Measurements from ENCODE around the gene TMEM214.

The TMEM214 gene

GRCh38 chr2:27059141-27059820 is 26.5 kb downstream of the TMEM214 start:
- Histone ChIP-seq H3K4me1 (ENCODE audit: control insufficient read depth, low read depth, low read length) (no peaks in the 10 kb centered on the region), H3K9me3 (ENCODE audit: control insufficient read depth, low read depth, low read length) (no peaks in the 10 kb centered on the region), H3K36me3 (ENCODE audit: control insufficient read depth, low read depth, low read length) (peaks cover 46% of the 10 kb centered on the region), H3K4me3 (ENCODE audit: low read length) (no peak overlapping the region), H3K27ac (ENCODE audit: low read length) (no peak overlapping the region), H3K27me3 (ENCODE audit: control insufficient read depth, insufficient read depth, low read length) (no peaks in the 10 kb centered on the region), H3K9ac (ENCODE audit: low read length) (no peak overlapping the region)

- Histone ChIP-seq H3K4me1 (ENCODE audit: control insufficient read depth, low read depth, low read length) (no peaks in the 10 kb centered on the region), H3K27me3 (ENCODE audit: control insufficient read depth, insufficient read depth, low read length) (no peaks in the 10 kb centered on the region), H3K36me3 (ENCODE audit: control insufficient read depth, low read depth, low read length) (peaks cover 41% of the 10 kb centered on the region), H3K4me3 (ENCODE audit: low read length) (no peak overlapping the region), H3K27ac (ENCODE audit: low read length) (no peak overlapping the region), H3K9me3 (ENCODE audit: control insufficient read depth, low read depth, low read length) (no peaks in the 10 kb centered on the region), H3K9ac (ENCODE audit: low read length) (no peak overlapping the region)
Measured at GRCh38 chr2:27060323-27060722, 27.6 kb downstream of the TMEM214 start.

GRCh38 chr2:27065128-27065527 is 32.4 kb downstream of the TMEM214 start:
- Histone ChIP-seq H3K4me1 (ENCODE audit: control insufficient read depth, low read depth, low read length) (no peaks in the 10 kb centered on the region), H3K36me3 (ENCODE audit: control insufficient read depth, low read depth, low read length) (peaks cover 26% of the 10 kb centered on the region), H3K27me3 (ENCODE audit: control insufficient read depth, insufficient read depth, low read length) (no peaks in the 10 kb centered on the region), H3K9me3 (ENCODE audit: control insufficient read depth, low read depth, low read length) (no peaks in the 10 kb centered on the region), H3K4me3 (ENCODE audit: low read length) (no peak overlapping the region), H3K9ac (ENCODE audit: low read length) (no peak overlapping the region), H3K27ac (ENCODE audit: low read length) (no peak overlapping the region)

- no peaks in the 10 kb centered on the region for H3K27me3 ChIP-seq (ENCODE audit: control insufficient read depth, insufficient read depth, low read length)
- no peaks in the 10 kb centered on the region for H3K4me1 ChIP-seq (ENCODE audit: control insufficient read depth, low read depth, low read length)
- H3K27ac ChIP-seq (ENCODE audit: low read length): no peak overlapping the region
- no peak overlapping the region for H3K9ac ChIP-seq (ENCODE audit: low read length)
- no peaks in the 10 kb centered on the region for H3K9me3 ChIP-seq (ENCODE audit: control insufficient read depth, low read depth, low read length)
- no peak overlapping the region for H3K4me3 ChIP-seq (ENCODE audit: low read length)
- H3K36me3 ChIP-seq (ENCODE audit: control insufficient read depth, low read depth, low read length): peaks cover 22% of the 10 kb centered on the region
Measured at GRCh38 chr2:27067385-27067784, 34.6 kb downstream of the TMEM214 start.

GRCh38 chr2:27069436-27069835 is 36.7 kb downstream of the TMEM214 start:
- Histone ChIP-seq H3K9ac (ENCODE audit: low read length) (no peak overlapping the region), H3K9me3 (ENCODE audit: control insufficient read depth, low read depth, low read length) (no peaks in the 10 kb centered on the region), H3K4me3 (ENCODE audit: low read length) (no peak overlapping the region), H3K27me3 (ENCODE audit: control insufficient read depth, insufficient read depth, low read length) (no peaks in the 10 kb centered on the region), H3K4me1 (ENCODE audit: control insufficient read depth, low read depth, low read length) (no peaks in the 10 kb centered on the region), H3K36me3 (ENCODE audit: control insufficient read depth, low read depth, low read length) (peaks cover 22% of the 10 kb centered on the region), H3K27ac (ENCODE audit: low read length) (no peak overlapping the region)

GRCh38 chr2:27069961-27070618 is 37.3 kb downstream of the TMEM214 start:
- peak overlapping the region; percentile 82 for H3K4me3 ChIP-seq (ENCODE audit: low read length)
- H3K9ac ChIP-seq (ENCODE audit: low read length): peak overlapping the region; percentile 82
- no peaks in the 10 kb centered on the region for H3K9me3 ChIP-seq (ENCODE audit: control insufficient read depth, low read depth, low read length)
- no peaks in the 10 kb centered on the region for H3K27me3 ChIP-seq (ENCODE audit: control insufficient read depth, insufficient read depth, low read length)
- H3K36me3 ChIP-seq (ENCODE audit: control insufficient read depth, low read depth, low read length): peaks cover 20% of the 10 kb centered on the region
- no peak overlapping the region for H3K27ac ChIP-seq (ENCODE audit: low read length)
- no peaks in the 10 kb centered on the region for H3K4me1 ChIP-seq (ENCODE audit: control insufficient read depth, low read depth, low read length)

GRCh38 chr2:27070653-27071276 is 38.0 kb downstream of the TMEM214 start:
- Histone ChIP-seq H3K9me3 (ENCODE audit: control insufficient read depth, low read depth, low read length) (no peaks in the 10 kb centered on the region), H3K36me3 (ENCODE audit: control insufficient read depth, low read depth, low read length) (peaks cover 19% of the 10 kb centered on the region), H3K27ac (ENCODE audit: low read length) (no peak overlapping the region), H3K4me1 (ENCODE audit: control insufficient read depth, low read depth, low read length) (no peaks in the 10 kb centered on the region), H3K27me3 (ENCODE audit: control insufficient read depth, insufficient read depth, low read length) (no peaks in the 10 kb centered on the region), H3K9ac (ENCODE audit: low read length) (peak overlapping the region; percentile 82), H3K4me3 (ENCODE audit: low read length) (peak overlapping the region; percentile 82)

GRCh38 chr2:27071277-27071989 is 38.7 kb downstream of the TMEM214 start, which contains the start of gene OST4:
Gene OST4 (minus strand): TSS chr2:27071654.
- Histone ChIP-seq H3K4me3 (ENCODE audit: low read length) (peak within 1 kb of the TSS; percentile 82), H3K9ac (ENCODE audit: low read length) (peak within 1 kb of the TSS; percentile 82), H3K4me1 (ENCODE audit: control insufficient read depth, low read depth, low read length) (no peaks in the 10 kb centered on the region), H3K36me3 (ENCODE audit: control insufficient read depth, low read depth, low read length) (peaks cover 19% of the 10 kb centered on the region), H3K27ac (ENCODE audit: low read length) (peak within 1 kb of the TSS; percentile 51), H3K27me3 (ENCODE audit: control insufficient read depth, insufficient read depth, low read length) (no peaks in the 10 kb centered on the region), H3K9me3 (ENCODE audit: control insufficient read depth, low read depth, low read length) (no peaks in the 10 kb centered on the region)

- Histone ChIP-seq H3K9me3 (ENCODE audit: control insufficient read depth, low read depth, low read length) (no peaks in the 10 kb centered on the region), H3K27ac (ENCODE audit: low read length) (peak overlapping the region; percentile 48), H3K4me1 (ENCODE audit: control insufficient read depth, low read depth, low read length) (no peaks in the 10 kb centered on the region), H3K4me3 (ENCODE audit: low read length) (peak overlapping the region; percentile 82), H3K9ac (ENCODE audit: low read length) (peak overlapping the region; percentile 72), H3K27me3 (ENCODE audit: control insufficient read depth, insufficient read depth, low read length) (no peaks in the 10 kb centered on the region), H3K36me3 (ENCODE audit: control insufficient read depth, low read depth, low read length) (peaks cover 19% of the 10 kb centered on the region)
Measured at GRCh38 chr2:27071990-27072830, 39.4 kb downstream of the TMEM214 start.

- peak overlapping the region; percentile 82 for H3K4me3 ChIP-seq (ENCODE audit: low read length)
- peaks cover 18% of the 10 kb centered on the region for H3K36me3 ChIP-seq (ENCODE audit: control insufficient read depth, low read depth, low read length)
- H3K9ac ChIP-seq (ENCODE audit: low read length): no peak overlapping the region
- no peaks in the 10 kb centered on the region for H3K4me1 ChIP-seq (ENCODE audit: control insufficient read depth, low read depth, low read length)
- H3K27me3 ChIP-seq (ENCODE audit: control insufficient read depth, insufficient read depth, low read length): no peaks in the 10 kb centered on the region
- no peak overlapping the region for H3K27ac ChIP-seq (ENCODE audit: low read length)
- no peaks in the 10 kb centered on the region for H3K9me3 ChIP-seq (ENCODE audit: control insufficient read depth, low read depth, low read length)
Measured at GRCh38 chr2:27072920-27073319, 40.2 kb downstream of the TMEM214 start.

GRCh38 chr2:27073782-27074181 is 41.0 kb downstream of the TMEM214 start:
- H3K27me3 ChIP-seq (ENCODE audit: control insufficient read depth, insufficient read depth, low read length): no peaks in the 10 kb centered on the region
- H3K27ac ChIP-seq (ENCODE audit: low read length): no peak overlapping the region
- no peak overlapping the region for H3K4me3 ChIP-seq (ENCODE audit: low read length)
- H3K4me1 ChIP-seq (ENCODE audit: control insufficient read depth, low read depth, low read length): no peaks in the 10 kb centered on the region
- H3K36me3 ChIP-seq (ENCODE audit: control insufficient read depth, low read depth, low read length): peaks cover 10% of the 10 kb centered on the region
- no peak overlapping the region for H3K9ac ChIP-seq (ENCODE audit: low read length)
- H3K9me3 ChIP-seq (ENCODE audit: control insufficient read depth, low read depth, low read length): no peaks in the 10 kb centered on the region

Data from iPS-18a (cell line).